ENCODE results near the gene CHST10.
A peak's percentile ranks its signal among the peaks of the same experiment; 100 is the strongest.
"Not testable (repeated sequence)": the region's sequence is repeated elsewhere in the genome, so short reads cannot be mapped to it uniquely, and the experiment has no call there.

Gene CHST10

GRCh38 chr2:100416935-100417710, at the start of gene CHST10:
Gene CHST10 (minus strand): TSS chr2:100417668. CDS start chr2:100406675, 10,993 bp downstream.
- peak; percentile 70 for DNase-seq (ENCODE audit: low spot score)

GRCh38 chr2:100460904-100461530, 43.5 kb upstream of the CHST10 start:
- DNase-seq (ENCODE audit: low spot score) = no peak

GRCh38 chr2:100456357-100456756, 38.9 kb upstream of the CHST10 start:
- not testable (repeated sequence) for DNase-seq (ENCODE audit: low spot score)

GRCh38 chr2:100453853-100454252, 36.4 kb upstream of the CHST10 start:
- DNase-seq (ENCODE audit: low spot score) = no peak

GRCh38 chr2:100451734-100452133, 34.3 kb upstream of the CHST10 start:
- no peak for DNase-seq (ENCODE audit: low spot score)

GRCh38 chr2:100451092-100451491, 33.6 kb upstream of the CHST10 start:
- DNase-seq (ENCODE audit: low spot score) = no peak

- no peak for DNase-seq (ENCODE audit: low spot score)
Observed at GRCh38 chr2:100446696-100447095, 29.2 kb upstream of the CHST10 start.

GRCh38 chr2:100437751-100438150, 20.3 kb upstream of the CHST10 start:
- DNase-seq (ENCODE audit: low spot score) = no peak

GRCh38 chr2:100429726-100430125, 12.3 kb upstream of the CHST10 start:
- no peak for DNase-seq (ENCODE audit: low spot score)

- DNase-seq (ENCODE audit: low spot score) = peak; percentile 26
Observed at GRCh38 chr2:100427627-100428258, 10.3 kb upstream of the CHST10 start.

GRCh38 chr2:100427111-100427510, 9.6 kb upstream of the CHST10 start:
- DNase-seq (ENCODE audit: low spot score) = no peak

GRCh38 chr2:100426384-100426720, 8.9 kb upstream of the CHST10 start:
- no peak for DNase-seq (ENCODE audit: low spot score)

GRCh38 chr2:100425573-100426383, 8.3 kb upstream of the CHST10 start:
- DNase-seq (ENCODE audit: low spot score) = no peak

GRCh38 chr2:100425107-100425506, 7.6 kb upstream of the CHST10 start:
- no peak for DNase-seq (ENCODE audit: low spot score)

- no peak for DNase-seq (ENCODE audit: low spot score)
Observed at GRCh38 chr2:100424277-100424875, 6.9 kb upstream of the CHST10 start.

- DNase-seq (ENCODE audit: low spot score) = no peak
Observed at GRCh38 chr2:100423631-100424030, 6.2 kb upstream of the CHST10 start.

- DNase-seq (ENCODE audit: low spot score) = peak; percentile 78
Observed at GRCh38 chr2:100422320-100423055, 5.0 kb upstream of the CHST10 start.

- no peak for DNase-seq (ENCODE audit: low spot score)
Observed at GRCh38 chr2:100419915-100420314, 2.4 kb upstream of the CHST10 start.

GRCh38 chr2:100418406-100418962, 1.0 kb upstream of the CHST10 start:
- DNase-seq (ENCODE audit: low spot score) = no peak

GRCh38 chr2:100417711-100418124, 250 bp upstream of the CHST10 start:
- no peak for DNase-seq (ENCODE audit: low spot score)

- no peak for DNase-seq (ENCODE audit: low spot score)
Observed at GRCh38 chr2:100416397-100416934, 1.0 kb downstream of the CHST10 start.

All from hepatic stellate cell (primary cell).